Stimulated activated CD8-positive, alpha-beta memory T cell treated with anti-CD3 and anti-CD28 coated beads, Interleukin-2, amount 100 ng/mL, for 48 hours (primary cell): Measurements from ENCODE around the gene UGT2A1.
"Not testable (repeated sequence)": the region's sequence is repeated elsewhere in the genome, so short reads cannot be mapped to it uniquely, and the experiment has no call there.

Source experiments
- DNase-seq, 2 donors: peaks; one replicate each; pipeline ENCODE4 v3.0.0-alpha.2; 2020; ENCODE audit warnings: low read depth in 2 of 2

The UGT2A1 gene

DNA sequence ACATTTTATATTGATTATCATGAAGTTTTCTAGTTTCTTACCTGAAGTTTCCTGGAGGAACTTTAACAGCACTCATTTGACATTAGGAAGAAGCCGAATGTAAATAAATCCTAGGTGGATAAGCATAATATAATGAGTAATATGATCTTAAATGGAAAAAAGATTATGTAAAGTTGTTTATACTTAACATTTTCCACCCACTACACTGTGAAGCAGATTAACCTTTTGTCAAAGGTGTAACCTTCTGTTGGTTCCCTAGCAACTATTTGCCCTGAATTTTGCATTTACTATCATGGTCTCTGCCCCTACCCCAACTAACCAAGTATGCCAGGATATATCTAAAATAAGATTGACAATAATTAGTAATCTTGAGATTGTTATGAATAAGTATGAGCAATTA lies at the start of gene UGT2A1:
Gene UGT2A1, minus strand, starts transcription at position 101 of the 400 bp plus-strand sequence. CDS start 5,603 bp downstream, outside the sequence.
- no peak for DNase-seq

DNA sequence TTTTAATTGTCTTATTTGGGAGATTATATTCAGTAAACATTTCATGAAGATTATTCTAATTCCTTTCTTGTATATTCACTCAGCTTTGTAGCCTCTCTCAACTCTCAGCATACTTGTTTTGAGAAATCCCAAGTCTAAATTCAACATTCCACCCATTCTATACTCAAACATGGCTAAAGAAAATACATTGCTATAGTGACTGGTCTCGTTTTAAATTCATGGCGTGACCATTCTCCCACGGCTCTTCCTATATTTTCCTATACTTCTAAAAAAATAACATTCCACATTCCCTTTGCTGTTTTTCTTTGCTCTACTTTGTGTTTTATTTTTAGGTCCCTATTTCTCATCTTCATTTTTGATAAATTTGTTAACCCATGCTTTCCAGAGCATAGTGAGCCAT lies 49.2 kb upstream of the UGT2A1 start:
- no peak for DNase-seq

DNA sequence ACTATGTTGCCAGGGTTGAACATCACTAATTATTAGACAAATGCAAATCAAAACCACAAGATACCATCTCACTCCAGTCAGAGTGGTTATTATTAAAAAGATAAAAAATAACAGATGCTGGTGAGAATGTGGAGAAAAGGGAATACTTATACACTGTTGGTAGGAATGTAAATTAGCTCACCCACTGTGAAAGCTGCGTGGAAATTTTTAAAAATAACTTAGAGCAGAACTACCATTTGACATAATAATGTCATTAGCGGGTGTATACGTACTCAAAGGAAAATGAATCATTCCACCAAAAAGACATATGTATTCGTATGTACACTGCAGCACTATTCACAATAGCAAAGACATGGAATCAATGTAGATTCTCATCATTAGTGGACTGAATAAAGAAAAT lies 48.6 kb upstream of the UGT2A1 start:
- DNase-seq, result no peak

DNA sequence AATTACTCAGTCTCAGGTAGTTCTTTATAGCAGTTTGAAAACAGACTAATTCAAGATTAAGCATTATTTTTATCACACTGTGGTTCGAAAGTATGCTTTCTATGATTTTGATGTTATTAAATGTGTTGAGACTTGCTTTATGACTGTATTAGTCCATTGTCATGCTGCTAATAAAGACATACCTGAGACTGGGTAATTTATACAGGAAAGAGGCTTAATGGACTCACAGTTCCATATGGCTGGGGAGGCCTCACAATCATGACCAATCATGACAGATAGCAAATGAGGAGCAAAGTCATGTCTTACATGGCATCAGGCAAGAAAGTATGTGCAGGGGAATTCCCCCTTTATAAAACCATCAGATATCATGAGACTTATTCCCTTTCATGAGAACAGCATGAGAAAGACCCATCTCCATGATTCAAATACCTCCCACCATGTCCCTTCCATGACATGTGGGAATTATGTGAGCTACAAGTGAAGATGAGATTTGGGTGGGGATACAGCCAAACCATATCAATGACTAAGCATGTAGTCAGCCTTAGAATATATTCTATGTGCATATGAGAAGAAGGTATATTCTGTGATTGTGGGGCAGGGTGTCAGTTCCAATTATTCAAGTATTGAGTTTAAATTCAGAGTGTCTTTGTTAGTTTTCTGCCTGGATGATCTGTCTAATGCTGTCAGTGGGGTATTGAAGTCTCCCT lies 44.6 kb upstream of the UGT2A1 start:
- no peak for DNase-seq

DNA sequence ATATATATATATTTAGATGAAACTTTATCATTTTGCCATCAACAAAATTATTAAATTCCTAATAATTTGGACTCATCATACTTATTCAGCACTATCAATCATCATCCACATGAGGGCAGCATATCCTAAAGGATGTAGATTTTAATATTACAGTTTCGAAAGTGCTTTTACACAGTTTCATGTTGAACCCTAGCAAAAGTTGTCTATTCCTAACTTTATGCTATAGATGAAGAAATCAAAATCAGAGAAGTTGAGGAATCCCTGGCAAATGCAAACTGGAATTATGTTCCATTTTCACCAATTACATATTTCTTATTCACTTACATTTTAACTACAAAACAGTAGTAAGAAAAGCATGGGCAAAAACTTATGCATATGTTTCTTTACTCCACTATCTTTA lies 36.6 kb upstream of the UGT2A1 start:
- DNase-seq, result no peak

DNA sequence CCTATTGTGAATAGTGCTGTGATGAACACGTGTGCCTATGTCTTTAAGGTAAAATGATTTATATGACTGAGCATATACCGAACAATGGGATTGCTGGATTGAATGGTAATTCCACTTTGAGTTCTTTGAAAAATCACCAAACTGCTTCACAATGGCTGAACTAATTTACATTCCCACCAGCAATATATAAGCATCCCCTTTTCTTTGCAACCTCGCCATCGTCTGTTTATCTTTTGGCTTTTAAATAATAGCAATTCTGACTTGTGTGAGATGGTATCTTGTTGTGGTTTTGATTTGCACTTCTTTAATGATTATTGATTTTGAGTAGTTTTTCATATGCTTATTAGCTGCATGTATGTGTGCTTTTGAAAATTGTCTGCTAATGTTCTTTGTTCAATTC lies 31.8 kb upstream of the UGT2A1 start:
- no peak for DNase-seq

DNA sequence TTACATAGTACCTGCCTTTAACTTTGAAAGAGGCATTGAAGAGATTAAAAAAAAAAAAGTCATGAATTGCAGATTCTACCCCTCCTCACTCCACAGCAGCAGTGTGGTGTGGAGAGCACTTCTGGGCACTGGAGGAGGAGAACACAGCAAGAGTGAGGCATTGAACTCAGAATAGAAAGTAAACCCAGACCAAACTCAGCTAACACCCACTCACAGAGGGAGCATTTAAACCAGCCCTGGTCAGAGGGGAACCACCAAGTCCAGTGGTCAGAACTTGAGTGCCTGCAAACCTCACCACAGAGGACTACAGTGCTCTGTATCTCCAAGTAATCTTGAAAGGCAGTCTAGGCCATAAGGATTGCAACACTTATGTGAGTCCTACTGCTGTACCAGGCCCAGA lies 15.6 kb upstream of the UGT2A1 start:
- DNase-seq, result no peak

DNA sequence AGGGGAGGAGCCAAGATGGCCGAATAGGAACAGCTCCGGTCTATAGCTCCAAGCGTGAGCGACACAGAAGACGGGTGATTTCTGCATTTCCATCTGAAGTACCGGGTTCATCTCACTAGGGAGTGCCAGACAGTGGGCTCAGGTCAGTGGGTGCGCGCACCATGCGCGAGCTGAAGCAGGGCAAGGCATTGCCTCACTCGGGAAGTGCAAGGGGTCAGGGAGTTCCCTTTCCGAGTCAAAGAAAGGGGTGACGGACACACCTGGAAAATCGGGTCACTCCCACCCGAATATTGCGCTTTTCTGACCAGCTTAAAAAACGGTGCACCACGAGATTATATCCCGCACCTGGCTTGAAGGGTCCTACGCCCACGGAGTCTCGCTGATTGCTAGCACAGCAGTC lies 11.0 kb upstream of the UGT2A1 start:
- DNase-seq, result not testable (repeated sequence)

DNA sequence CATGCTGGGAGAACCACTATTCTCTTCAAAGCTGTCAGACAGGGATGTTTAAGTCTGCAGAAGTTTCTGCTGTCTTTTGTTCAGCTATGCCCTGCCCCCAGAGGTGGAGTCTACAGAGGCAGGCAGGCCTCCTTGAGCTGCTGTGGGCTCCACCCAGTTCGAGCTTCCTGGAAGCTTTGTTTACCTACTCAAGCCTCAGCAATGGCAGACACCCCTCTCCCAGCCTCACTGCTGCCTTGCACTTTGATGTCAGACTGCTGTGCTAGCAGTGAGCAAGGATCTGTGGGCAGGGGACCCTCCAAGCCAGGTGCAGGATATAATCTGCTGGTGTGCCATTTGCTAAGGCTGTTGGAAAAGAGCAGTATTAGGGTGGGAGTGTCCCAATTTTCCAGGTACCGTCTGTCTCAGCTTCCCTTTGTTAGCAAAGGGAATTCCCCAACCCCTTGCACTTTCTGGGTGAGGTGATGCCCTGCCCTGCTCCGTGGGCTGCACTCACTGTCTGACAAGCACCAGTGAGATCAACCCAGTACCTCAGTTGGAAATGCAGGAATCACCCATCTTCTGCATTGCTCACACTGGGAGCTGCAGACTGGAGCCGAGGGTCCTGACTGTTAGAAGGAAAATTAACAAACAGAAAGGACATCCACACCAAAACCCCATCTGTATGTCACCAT lies 8.2 kb upstream of the UGT2A1 start:
- not testable (repeated sequence) for DNase-seq

DNA sequence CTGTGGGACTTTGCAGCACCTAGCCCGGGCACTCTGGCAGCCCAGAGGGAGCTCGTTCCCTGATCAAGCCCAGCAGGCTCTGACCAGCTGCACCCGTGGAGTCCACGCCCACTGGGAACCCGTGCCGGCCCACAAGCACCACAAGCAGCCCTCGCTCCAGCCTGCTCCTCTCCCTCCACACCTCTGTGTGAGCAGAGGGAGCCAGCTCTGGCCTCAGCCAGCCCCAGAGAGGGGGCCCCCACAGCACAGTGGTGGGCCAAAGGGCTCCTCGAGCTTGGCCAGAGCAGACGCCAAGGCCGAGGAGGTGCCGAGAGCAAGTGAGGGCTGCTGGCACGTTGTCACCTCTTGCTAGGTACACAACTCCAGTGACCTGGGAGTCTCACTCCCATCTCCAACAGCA lies 5.1 kb upstream of the UGT2A1 start:
- DNase-seq, result no peak

DNA sequence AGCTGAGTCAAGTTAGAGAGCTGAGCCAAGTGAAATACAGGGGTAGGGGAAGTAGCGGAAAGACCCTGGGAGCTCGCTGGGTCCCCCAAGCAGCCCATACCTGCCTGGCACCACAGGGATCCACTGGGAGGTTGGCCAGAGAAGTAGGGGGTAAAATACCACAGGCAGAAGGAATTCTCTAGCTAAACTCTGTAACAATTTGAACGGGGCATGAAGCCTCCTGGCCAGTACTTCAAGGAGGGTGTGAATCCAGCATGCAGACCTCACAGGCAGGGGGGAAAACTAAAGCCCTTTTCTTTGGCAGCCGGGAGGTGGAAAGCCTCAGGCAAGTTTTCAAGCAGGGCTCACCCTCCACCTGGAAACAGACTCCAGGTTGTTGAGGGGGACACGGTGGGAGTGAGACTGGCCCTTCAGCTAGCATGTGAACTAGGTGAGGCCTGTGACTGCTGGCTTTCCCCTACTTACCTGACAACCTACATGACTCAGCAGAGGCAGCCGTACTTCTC lies 3.7 kb upstream of the UGT2A1 start:
- DNase-seq, result no peak

DNA sequence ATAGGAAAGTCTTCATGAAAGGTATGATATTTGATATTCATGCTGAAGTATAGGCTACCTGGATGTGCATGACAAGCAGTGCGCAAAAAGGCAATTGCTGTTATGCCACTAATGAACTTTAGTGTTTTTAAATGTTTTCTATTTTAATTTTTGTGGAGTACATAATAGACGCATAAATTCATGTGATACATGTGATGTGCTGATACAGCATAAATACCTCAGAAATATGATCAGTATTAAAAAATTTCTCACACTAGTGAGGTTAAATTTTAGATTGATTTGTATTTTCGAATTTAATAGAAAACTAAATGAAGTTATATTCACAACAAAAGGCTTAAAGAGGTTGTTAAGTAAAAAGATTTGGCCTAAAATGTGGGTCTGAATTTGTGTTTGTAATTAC lies 2.2 kb downstream of the UGT2A1 start:
- no peak for DNase-seq

DNA sequence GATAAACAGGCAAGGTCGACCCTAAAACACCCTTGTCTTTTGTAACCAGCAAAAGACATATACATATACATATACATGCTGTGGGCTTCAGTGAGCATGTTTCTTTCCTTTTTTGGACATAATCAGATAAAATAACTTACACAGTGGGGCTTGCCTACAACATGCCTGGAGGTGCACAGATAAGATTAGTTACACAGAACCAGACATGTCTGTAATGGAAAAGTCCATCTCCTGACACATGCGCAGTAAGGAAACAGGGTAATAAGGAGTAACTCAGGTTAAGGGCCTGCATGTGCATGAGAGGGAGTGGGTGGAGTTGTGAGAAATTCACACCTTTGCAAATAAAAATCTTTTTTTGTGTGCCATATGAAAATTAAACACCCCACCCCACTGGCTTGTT lies 3.4 kb downstream of the UGT2A1 start:
- DNase-seq, result no peak

DNA sequence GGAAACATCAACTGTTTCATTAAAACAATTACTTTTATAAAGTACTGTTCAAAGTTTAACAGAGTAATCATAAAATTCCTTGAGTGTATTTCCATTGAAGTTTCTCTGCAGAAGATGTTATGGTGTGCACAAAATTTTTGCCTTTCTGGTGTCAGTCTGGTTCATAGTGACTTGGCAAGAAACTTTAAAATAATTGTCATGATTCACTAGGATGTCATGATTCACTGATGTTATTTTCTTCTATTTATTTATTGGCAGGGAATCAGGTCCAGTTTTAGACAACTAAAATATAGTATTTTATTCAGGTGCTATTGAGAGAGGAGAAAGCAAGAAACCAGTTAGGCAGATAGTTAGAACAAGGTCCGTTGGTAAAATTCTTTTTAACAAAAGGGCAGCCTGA lies 3.8 kb downstream of the UGT2A1 start:
- DNase-seq, result no peak

DNA sequence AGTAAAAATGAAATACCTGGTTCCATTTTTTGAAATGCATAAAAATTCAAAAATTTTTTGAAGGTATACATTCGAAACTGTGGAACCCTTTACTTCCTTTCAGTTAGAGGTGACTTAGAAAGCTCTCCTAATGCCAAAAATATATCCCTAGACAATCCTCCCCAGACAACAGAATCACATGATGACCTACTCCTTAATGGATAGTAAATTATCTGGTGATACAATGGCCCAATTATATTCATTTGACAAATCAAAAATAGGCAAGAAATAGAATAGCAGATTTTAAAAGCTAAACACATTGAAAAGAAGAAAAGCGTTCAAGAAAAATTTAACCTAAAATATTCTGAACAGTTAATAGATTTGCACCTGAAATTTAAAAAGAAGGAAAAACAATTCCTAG lies 10.1 kb downstream of the UGT2A1 start:
- DNase-seq, result no peak

DNA sequence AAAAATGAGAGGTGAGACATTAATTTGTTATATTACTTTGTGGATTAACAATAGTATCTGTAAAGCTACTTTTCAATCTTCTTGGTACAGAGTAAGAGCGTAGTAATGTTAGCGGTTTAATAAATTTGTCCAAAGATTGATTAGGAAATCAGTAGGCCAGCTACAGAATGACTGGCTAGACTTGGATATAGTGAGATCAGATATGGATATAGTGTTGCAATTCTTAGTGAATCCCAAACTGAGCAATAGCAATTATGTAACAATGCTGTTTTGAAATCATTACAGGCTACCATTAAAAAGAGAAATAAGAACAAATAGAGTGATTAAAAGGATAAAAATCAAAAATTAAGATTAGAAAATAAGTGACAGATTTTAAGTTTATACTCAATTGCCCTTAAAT lies 12.8 kb downstream of the UGT2A1 start:
- no peak for DNase-seq

DNA sequence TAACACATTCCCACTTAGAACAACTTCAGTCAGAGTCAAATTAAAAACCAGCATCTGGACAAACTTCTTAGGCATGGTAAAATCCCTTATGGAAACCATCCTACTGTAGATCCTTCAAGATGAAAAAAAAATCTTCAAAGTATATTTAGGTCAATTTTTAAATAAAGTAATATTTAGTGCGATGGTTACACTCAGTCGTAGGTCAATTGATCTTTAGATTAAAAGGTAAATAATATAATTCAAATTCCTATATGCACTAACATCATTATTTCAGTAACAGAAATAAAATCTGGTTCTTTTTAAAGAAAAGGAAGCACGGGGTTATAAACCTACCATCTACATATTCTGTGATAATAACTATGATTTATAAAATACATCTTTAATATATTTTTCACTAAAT lies 13.5 kb downstream of the UGT2A1 start, which contains the start of gene UGT2A2:
Gene UGT2A2, minus strand, starts transcription at position 101 of the 400 bp plus-strand sequence. Its CDS starts 2 bp downstream, at position 99.
- DNase-seq, result no peak

DNA sequence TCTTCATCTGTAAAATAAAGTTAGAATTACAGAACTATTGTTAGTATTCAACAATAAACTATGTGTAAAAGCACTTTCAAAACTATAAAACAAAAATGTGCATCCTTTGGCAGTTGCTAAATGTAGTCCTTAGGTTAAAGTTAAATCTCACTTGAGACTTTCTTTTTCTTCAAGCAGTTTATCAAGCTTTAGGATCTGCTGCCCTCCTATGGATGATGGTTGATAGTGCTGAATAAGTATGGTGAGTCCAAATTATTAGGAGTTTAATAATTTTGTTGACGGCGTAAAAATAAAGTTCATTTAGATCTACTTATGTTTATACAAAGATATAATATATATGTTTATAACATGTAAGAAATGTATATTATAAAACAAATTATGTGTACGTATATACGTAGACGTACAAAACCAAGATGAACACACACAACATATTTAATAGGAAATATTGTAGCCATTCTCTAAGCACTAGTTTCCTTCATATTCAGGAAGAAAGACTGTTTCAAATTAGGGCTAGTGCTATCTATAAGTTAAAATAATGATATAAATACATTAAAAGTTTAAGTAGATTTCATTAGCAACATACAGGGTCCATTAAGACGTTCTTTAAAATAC lies 35.9 kb downstream of the UGT2A1 start:
- DNase-seq, result no peak

DNA sequence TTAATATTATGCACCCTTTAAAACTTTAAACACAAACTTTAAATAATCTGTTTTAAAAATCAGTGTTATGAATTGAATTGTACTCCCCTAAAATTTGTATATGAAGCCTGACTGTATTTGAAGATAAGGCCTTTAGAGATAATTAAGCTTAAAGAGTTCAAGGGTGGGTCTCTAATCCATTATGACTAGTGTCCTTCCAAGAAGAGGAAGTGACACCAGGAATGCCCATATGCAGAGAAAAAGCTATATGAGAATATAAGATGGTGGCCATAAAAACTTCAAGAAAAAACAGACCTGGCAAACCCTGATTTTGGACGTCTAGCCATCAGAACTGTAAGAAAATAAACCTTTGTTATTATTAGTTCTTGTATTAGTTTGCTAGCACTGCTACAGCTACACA lies 42.6 kb downstream of the UGT2A1 start:
- DNase-seq, result no peak

DNA sequence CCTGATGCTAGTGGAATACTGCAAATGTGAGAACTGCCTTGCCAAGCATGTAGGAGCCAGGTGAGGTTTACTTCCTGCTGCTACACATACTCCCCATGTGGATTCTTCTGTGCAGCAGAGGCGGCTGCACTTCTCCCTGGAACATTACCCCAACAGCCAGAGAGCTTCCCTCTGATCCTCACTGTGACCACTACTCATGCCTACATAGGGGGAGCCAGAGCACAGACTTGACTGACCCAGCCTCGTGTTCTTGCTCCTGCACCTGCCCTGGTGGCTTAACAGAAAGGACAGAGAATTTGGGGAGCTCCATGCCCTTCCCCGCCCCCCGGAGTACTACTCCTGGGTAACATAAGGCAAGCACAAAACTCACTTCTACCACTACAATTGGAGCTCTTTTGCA lies 52.0 kb downstream of the UGT2A1 start:
- DNase-seq, result no peak

DNA sequence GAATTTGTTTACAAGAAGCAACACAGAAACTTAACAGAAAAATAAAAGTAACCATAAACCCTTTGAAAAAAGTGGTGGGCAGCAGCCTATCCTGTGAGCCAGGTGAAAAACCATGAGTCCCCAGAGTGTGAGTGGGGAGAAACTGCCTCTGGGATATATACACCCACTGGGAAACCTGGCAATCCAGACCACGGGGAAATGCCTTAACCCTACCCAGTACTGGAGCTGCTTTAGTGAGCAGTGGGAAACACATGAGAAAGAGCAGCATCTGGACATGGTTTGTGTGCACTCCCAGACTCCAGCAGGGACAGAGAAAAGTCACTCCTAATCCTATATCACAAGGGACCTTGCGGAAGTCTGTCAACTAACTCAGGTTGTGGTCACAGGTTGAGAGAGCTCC lies 53.0 kb downstream of the UGT2A1 start:
- DNase-seq, result no peak

DNA sequence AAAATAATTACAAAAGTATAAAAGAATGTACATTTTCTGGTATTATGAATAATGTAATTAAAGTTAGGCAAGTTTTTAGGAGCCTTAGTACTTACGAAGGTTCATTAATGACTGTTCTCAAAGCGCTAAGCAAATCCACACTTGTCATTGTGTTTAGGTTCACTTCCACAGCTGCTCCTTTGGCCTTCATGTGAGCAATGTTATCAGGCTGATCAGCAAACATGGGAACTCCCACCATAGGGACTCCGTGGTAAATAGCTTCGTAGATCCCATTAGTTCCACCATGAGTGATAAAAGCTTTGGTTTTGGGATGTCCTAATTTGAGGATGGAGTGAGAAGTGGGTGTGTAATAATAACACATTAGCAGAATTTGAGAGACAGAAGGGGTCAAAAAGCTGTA lies 58.7 kb downstream of the UGT2A1 start:
- no peak for DNase-seq

DNA sequence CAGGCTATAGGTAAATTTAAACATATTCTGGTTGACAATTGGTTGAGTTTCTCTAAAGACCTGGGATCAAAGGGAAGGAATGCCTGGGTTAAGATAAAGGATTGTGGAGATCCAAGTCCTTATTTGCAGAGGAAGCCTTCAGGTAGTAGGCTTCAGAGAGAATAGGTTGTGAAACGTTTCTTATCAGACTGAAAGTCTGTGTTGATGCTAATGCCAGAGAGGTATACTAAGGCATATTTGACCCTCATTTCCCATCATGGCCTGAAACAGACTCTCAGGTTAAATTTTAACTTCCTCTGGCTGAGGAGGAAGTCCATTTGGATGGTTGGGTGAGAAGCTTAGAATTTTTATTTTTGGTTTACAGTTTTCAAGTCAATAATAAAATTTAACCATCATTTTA lies 61.7 kb downstream of the UGT2A1 start:
- DNase-seq, result no peak
